HG03135 (cell line): ENCODE data around the gene IL1RAPL1.

Experiments used
- ATAC-seq: cut with Tn5 transposase; IDR thresholded peaks from one replicate; pipeline ENCODE4 v1.9.1; 2021; ENCODE audit warnings: mild to moderate bottlenecking, moderate library complexity; ENCODE audit not compliant: unreplicated experiment

Gene IL1RAPL1

DNA sequence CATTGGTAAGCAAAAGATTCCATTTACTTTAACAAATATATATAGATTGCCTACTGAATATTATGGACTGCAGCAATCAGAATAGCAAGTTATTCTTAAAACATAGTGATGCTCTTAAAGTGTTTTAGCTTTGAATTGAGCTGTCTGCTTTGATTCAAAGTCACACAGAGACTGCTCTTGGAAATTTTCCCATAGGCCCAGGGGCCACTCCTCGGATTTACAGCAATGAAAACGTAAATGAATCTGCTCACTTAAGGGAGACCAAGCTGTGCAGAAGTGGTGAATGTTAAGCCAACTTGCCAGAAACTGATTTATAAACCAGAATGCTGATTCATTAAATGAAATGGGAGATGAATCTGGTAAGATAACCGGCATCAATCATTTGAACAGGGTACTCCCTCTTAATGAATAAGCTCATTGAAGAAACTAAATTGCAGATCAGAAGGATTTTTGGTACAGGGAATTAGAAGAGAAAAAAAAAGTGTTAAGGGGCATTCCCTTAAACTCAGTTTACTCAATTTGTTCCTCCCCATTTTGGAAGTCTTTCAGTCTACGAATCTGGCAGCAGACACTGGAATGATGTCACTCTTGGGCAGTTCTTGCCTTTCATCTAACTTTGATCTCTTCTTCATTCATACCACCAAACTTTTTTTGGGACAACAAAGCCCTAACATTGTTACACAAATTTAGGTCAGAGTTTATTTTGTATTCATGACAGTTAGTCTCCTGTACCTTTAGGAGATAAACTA lies 1264.8 kb downstream of the IL1RAPL1 start:
- no peak for ATAC-seq

DNA sequence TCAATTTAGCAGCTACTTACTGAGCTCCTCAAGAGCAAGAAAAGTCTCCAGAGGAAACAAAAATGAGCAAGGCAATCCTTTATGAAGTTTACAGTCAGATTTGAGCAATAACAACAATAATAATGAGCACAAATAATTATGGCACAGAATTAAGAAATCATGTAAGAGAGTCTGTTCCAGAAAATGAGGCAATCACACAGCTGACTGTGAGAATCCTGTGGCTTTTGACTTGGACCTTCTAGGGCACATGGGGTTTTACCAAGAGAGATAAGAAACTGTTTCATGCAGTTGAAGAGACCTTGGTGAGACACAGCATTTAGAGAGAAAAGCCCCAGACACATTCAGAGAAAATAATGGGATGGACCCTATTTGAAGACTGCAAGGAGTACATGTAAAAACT lies 1265.5 kb downstream of the IL1RAPL1 start:
- ATAC-seq, result no peak

DNA sequence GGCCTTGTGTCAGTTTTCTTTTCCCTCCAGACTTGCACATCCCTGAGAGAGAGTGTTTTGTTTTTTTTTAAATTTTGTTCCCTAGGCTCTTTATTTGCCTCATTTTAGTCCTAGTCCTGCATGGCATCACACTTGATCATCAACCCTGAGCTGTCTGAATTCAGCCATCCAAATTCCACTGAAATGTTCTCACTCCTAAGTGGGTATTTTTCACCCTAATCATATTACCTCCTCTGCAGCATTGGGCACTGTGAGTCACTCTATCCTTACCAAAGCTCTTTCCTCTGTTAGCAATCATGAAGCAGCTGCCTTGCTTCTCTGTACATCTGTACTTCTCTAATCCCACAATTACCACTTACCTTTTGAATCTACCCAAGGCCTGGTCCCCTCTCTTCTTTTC lies 1271.5 kb downstream of the IL1RAPL1 start:
- ATAC-seq, result no peak

DNA sequence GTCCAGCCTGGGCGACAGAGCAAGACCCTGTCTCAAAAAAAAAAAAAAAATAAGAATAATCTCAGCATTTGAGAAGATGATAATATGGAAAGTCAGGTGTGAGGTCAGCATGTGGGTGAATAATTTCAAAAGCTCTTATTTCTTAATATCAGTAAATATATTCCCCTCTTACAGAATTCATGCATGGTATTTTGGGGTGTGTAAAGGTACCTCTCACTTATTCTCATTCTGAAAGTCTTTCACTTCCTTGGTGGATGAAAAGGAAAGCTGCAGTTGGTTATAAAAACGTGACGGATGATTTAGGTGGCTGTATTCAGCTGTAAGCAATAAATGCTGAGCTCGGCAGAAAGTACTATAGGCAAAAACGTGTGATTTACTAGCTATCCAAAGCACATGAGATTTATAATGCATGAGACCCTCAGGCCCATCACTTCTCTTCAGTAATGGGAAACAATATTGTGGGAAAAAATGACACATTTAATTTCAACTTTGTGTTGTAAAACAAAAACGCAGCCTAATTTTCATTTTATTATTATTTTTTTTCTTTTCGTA lies 1275.0 kb downstream of the IL1RAPL1 start:
- ATAC-seq, result no peak

DNA sequence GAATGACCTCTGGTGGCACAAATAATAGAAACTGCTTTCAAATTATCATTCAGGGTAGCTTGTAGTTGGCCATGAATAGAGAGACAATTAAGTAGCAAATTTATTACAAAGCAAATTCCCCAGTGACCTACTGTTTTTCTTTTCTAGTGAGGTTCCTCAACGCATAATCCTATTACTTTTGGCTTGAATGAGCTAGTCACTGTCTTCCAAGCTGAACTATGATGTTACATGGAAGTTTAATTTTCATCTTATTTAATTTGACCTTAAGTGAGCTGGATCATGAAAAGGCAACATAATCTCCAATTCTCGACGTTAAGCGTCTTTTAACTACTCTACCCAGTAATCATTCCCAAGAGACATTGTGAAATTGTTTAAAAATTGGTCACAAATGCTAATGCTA lies 1280.7 kb downstream of the IL1RAPL1 start:
- ATAC-seq, result no peak

DNA sequence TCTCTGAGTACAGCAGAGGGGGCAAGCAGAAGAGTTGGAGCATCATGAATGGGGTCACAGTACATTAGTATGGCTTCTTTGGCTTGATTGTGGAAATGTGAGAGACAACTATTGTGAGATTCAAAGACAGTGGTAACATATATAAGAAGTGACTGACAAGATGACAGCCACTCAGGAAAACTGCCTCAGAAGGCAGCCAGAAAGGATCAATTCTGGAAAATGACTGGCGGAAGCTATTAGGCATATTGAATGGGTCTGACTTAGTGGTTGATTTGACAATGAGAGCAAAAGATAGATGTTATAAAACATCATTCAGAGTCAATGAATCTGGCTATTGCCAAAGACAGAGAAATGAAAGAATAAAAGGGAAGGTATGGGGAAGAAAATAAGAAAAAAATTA lies 1282.6 kb downstream of the IL1RAPL1 start:
- no peak for ATAC-seq

DNA sequence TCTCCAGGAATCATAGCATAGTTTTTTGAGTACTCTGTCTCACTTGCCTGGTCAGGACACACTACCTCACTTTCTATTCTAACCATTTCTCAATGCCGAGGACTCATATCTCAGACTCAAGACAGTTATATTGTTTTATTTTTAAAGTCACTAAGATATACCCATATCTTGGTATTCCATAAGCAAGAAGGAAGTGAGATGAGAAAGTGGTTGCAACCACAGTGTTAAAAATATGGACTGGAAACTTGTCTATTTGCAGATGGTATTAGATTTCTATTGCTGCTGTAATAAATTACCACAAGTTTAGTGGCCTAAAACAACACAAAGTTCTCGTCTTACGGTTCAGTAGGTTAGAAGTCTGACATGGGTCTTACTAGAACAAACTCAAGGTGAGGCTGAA lies 1283.4 kb downstream of the IL1RAPL1 start:
- no peak for ATAC-seq

DNA sequence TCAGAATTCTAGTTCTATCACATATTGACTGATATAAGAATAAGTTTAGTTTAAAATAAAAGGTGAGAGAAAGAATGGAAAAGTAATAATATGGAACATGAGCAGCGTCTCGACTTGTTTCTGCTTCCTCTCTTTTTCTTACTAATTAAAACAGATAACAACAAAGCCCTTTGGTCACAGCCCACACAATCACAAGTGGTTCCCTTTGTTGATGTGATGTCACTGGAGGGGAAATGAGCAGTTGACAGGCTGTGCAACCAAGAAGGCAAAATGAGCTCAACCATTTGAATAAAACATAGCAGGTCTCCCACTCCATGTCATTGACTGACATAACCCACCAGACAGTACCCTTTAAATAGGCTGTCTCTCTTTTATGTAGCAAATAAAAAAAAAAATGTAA lies 1285.6 kb downstream of the IL1RAPL1 start:
- ATAC-seq, result no peak

DNA sequence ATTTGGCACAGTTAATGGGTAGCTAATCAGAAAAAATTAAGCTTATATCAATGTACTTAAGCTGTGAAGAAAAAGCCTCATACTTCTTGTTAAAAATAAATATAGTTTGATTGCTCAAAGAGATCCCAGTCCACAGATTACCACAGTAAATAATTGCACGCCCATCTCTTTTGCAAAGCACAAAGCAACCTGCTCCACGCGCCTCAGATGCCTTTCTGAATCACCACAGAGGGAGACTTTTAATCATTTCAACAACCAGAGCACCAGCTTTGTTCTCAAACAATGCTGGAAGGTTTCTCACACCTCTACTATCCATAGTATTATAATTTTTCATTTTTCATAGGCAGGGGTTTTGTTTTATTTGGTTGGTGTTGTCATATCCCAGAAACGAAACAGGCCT lies 1289.5 kb downstream of the IL1RAPL1 start:
- ATAC-seq, result no peak

DNA sequence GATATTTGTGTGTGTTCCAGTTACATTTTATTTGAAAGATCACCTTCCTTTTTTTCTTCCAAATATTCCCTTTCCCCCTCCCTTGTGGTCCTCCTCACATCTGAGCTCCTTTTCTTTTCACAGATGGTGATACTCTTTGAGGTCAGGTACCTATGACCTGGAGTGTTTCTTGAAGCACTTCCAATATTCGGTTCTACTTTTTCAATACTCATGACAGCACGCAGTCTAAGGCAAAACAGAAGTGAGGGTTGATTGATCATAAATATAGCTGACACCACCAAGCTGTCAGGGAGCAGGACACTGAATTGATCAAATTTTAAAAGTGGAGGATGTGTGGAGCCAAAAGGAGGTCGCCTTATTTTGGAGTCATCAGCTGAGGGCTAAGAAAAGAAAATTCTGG lies 1293.7 kb downstream of the IL1RAPL1 start:
- no peak for ATAC-seq

DNA sequence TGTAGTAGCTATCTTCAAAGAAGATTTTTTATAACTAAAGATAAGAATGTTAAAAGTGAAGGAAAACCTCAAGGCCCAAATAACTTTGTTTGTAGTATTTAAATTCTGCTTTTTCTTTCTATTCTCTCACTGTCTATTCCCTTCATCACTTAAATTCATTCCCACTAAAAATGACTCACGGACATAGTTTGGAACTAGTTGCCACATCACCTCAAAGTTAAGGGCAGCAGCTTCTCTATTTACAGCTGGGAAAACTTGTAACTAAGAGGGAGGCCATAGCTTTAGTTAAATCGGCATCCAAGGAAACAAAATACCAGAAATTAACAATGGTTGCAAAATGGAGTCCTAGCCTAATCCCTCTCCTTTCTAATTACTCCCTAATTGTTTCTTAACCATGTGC lies 1302.8 kb downstream of the IL1RAPL1 start:
- ATAC-seq, result no peak

DNA sequence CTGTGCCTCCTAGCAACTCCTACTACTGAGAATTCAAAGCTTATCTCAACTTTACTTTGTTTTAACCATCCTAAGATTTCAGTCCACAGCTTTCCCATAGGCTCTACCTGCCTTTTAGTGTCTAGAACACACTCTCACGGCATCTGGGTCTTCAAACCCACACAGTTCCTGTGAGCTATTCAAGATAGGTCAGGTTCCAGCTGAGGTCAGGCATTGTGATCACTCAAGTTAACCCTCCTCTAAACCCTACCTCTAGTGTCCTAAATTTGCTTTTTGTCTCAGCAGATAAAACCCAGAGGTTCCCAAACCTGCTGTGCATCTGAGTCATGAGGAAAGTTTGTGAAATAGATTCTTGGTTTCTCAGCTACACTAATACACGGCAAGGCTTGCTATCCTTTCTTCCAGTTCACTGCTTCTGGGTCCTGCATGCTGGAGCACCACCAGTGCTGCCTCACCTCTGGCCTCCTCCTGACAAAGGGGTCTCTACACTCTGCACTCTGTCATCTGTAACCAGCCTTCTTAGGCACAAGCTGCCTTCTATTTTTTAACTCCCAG lies 1303.5 kb downstream of the IL1RAPL1 start:
- no peak for ATAC-seq

DNA sequence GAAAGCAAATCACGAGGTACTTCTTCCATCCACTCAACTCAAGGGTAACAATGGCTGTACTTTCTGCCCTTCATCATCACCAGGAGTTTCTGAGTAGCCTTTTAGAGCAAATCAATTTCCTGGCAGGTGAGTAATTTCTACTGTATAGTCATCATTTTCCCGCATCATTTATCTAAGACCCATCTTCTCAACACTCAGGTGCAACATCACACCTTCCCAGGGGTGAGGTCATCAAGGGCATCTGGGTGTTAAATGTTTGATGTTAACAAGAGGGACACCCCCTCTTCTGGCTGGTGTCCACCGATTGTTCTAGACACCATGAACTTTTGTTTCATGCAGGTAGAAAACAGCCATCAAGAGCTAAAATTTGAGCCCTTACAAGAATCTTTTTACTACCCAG lies 1314.8 kb downstream of the IL1RAPL1 start:
- no peak for ATAC-seq

DNA sequence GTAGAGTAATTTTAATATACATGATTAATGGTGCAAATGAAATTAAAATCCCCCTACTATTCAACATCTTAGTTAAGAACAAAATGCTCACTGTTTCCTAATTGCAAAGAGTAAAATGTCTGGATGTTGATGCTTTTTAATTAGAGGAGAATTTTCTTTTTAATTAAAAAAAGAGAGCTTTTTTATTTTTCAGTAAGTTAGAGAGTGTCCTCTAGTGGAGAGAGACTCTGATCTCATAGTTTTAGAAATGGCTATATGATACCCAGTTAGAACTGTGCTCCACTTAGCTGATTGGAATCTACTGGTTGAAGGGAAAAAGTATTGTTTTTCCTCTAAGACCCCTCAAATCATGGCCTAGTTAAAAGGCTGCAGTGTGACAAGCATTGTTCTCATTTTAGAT lies 1316.1 kb downstream of the IL1RAPL1 start:
- ATAC-seq, result no peak

DNA sequence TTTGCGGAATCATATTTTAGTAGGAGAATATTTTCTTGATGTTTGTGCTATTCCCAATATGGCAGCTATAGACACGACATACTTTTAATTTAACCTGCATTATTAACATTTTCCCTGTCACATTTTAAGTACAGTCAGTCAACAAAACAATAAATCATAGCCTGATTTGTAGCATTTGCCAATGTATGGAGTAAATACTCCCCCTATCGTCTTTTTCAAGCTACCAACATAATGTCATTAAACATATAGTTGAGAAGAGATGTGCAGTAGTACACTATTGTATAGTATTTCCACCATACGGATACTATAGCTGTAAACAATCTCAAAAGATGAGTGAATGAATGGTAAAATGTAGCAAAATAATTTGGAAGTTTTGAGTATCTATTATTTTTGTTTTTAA lies 1324.4 kb downstream of the IL1RAPL1 start:
- no peak for ATAC-seq

DNA sequence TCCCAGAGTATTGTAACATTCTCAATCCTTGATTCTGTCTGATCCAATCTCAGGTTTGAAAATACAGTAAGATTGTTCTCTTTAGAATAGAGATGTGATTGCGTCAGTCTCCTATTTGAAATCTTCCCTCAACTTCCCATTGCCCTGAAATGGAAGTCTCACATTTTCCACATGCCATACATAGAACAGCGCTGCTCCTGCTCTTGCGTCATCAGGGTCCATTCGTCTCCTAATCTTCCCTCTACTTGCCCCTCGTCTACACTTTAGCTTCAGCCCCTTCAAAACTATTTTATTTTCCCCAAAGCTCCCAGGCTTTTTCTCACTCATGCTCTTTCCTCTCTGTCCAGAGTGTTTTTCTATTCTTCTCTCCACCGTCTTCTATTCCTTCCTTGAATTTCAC lies 1326.4 kb downstream of the IL1RAPL1 start:
- ATAC-seq, result no peak

DNA sequence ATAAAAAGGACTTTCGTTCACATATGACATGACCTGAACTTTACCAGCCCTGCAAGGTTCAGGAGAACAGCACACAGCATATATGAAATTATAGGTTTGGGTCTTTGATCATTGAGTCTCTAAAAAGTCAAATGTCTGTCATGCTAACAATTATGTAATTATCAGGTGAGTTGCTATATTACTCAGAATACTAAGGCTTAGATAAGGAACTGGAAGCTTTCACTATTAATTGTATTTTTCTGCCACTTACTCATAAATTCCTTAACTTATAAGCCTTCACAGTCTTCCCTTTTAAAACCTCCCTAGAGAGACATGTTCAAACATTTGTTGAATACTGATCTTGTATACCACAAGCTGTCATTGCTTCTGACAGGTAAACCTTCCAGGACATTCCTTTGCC lies 1335.4 kb downstream of the IL1RAPL1 start:
- ATAC-seq, result no peak

DNA sequence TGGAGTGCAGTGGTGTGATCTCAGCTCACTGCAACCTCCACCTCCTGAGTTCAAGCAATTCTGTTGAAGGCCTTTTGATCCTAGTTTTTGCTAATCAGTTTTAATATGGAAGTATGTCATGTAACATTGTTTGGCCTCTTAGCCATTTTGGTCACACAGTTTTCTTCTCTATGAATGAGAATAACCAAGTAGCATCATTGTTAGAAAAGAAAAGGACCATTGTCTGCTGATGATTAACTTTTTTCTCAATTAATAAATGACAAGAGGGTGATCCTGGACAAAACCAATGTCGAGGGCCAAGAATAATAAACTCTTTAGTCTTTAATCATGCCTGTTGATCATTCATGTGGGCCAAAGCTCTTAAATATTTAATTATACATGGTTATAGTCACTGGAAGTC lies 1338.8 kb downstream of the IL1RAPL1 start:
- no peak for ATAC-seq

DNA sequence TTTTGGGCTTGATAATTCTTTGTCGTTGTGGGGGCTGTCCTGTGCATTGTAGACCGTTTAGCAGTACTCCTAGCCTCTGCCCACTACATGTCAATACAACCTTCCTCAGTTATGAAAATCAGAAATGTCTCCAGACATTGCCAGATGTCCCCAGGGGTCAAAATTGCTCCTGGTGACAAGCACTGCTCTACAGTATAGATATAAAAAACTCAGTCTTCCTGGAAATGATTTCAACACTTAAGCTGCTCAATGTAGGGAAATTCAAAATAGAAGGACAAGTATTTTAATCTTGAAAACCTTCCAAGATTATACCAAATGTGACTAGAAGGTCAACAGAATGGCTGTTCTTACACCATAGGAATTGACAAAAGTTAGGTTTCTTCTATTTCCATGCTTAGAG lies 1339.4 kb downstream of the IL1RAPL1 start:
- no peak for ATAC-seq

DNA sequence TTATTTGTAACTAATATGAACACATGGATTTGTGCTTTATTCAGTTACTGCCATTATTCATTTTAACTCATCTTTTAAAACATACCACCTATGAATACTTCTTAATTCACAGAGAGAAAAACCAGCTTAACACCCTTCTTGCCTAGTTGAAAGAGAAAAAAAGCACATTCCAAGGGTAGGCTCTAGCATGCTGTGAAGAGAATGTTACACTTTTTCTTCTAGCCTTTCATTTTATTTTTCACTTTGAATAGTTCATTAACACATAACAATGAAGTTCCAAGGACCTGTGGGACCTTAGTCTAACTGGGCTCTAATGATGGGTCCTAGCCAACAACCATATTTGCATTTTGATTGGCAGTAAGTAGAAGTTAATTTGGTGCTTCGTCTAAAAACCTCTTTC lies 1348.2 kb downstream of the IL1RAPL1 start:
- no peak for ATAC-seq

DNA sequence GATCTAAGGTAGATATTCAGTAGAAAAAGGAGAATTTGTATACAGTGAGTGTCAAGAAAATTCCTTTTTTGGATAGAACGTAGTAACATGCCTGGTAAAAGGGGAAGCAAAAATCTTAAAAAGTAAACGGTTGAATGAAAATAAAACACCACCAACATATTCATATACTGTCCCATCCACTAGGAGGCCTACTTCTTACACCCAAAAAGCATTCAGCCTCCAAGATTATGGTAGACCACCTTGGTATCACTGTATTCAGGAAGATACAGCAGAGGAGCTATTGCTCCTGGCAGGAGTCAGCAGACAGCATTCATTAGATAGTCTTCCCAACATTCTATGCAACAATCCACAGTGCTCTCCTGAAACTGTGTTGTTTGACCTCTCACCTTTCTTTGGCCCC lies 1353.5 kb downstream of the IL1RAPL1 start:
- ATAC-seq, result no peak

DNA sequence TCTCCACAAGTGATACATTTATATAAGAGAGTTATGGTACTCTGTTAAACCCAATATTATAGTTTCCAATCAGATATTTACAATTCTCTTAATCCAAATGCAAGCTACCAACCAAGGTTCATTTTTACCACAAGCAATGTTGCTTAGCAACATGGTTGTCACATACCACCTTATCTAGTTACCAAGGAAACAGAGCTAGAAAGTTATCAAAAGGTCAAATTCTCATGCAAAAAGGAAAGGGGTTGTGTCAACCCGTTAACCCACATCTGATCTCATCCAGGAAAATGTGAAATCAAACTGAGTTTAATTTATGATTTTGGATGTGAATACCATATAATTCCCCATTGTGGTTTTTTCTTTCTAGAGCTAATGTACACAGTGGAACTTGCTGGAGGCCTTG lies 1354.0 kb downstream of the IL1RAPL1 start:
- no peak for ATAC-seq

DNA sequence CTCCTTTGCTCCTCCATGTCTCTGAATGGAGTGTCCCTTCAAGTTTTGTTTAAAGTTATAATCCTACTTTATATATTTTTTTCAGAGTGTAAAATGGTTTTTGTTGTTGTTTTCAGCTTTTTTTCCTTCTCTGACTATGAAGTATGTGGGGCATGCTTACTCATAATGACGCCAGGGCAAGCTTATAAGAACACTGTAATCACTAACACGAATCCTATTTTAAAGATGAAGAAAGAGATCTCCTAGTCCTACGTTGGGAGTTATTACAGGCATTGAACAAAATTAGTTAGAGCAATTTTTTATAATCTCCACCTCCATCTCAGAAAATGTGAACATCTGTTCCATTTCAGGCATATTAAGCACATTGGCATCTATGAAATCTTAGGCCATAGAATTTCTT lies 1360.0 kb downstream of the IL1RAPL1 start:
- no peak for ATAC-seq
